Astrocyte (in vitro differentiated cells and primary cell): ENCODE data around the gene MAOB. TPM values are rescaled to one million over a fixed set of nuclear protein-coding genes. Genes with fewer than 3 reads are reported as not detected.

Source experiments
- DNase-seq: peaks from one replicate; pipeline ENCODE4 v3.0.0-alpha.2; 2010; ENCODE audit warnings: low read depth
- FAIRE-seq: peaks from 2 replicates; lab custom pipeline; 2011; peaks lifted over from hg19 to GRCh38; lab: Jason Lieb, UNC
- H2AFZ ChIP-seq: 2 replicates; pipeline ENCODE4 v1.6.0; 2012; ENCODE audit warnings: low read depth, low read length, inconsistent platforms
- H3K27ac ChIP-seq: 2 replicates; pipeline ENCODE4 v1.5.1; 2011; ENCODE audit warnings: low read depth, low read length, inconsistent platforms
- H3K27me3 ChIP-seq: 2 replicates; pipeline ENCODE4 v1.6.0; 2011; ENCODE audit warnings: low read length, inconsistent platforms; ENCODE audit not compliant: insufficient read depth
- H3K36me3 ChIP-seq: 2 replicates; pipeline ENCODE4 v1.5.1; 2011; ENCODE audit warnings: low read length, inconsistent platforms; ENCODE audit not compliant: insufficient read depth
- H3K4me1 ChIP-seq: 2 replicates; pipeline ENCODE4 v1.5.1; 2011; ENCODE audit warnings: low read length, inconsistent platforms; ENCODE audit not compliant: insufficient read depth
- H3K4me2 ChIP-seq: 2 replicates; pipeline ENCODE4 v1.6.0; 2012; ENCODE audit warnings: low read length, inconsistent platforms
- H3K4me3 ChIP-seq: 2 replicates; pipeline ENCODE4 v1.5.1; 2011; ENCODE audit warnings: low read depth, mild to moderate bottlenecking, low read length, inconsistent platforms; ENCODE audit not compliant: insufficient read depth
- H3K79me2 ChIP-seq: 2 replicates; pipeline ENCODE4 v1.6.0; 2012; ENCODE audit warnings: mild to moderate bottlenecking, low read length, inconsistent platforms; ENCODE audit not compliant: insufficient read depth
- H3K9ac ChIP-seq: 2 replicates; pipeline ENCODE4 v1.6.0; 2012; ENCODE audit warnings: mild to moderate bottlenecking, low read length, inconsistent platforms
- H3K9me3 ChIP-seq: 2 replicates; pipeline ENCODE4 v1.5.1; 2012; ENCODE audit warnings: low read depth, mild to moderate bottlenecking, low read length, inconsistent platforms; ENCODE audit not compliant: insufficient read depth
- H4K20me1 ChIP-seq: 2 replicates; pipeline ENCODE4 v1.6.0; 2012; ENCODE audit warnings: low read length, inconsistent platforms; ENCODE audit not compliant: insufficient read depth
- H3K27ac Mint-ChIP-seq: one replicate; pipeline ENCODE4 v1.8.0; 2021; ENCODE audit warnings: mild to moderate bottlenecking, mixed read lengths; ENCODE audit not compliant: unreplicated experiment
- H3K27me3 Mint-ChIP-seq: one replicate; pipeline ENCODE4 v1.8.0; 2021; ENCODE audit warnings: low read depth, mixed read lengths; ENCODE audit not compliant: unreplicated experiment
- H3K36me3 Mint-ChIP-seq: one replicate; pipeline ENCODE4 v1.8.0; 2021; ENCODE audit warnings: low read depth, mixed read lengths; ENCODE audit not compliant: unreplicated experiment
- H3K4me1 Mint-ChIP-seq: one replicate; pipeline ENCODE4 v1.8.0; 2021; ENCODE audit warnings: low read depth, mixed read lengths; ENCODE audit not compliant: unreplicated experiment
- H3K4me3 Mint-ChIP-seq: one replicate; pipeline ENCODE4 v1.8.0; 2021; ENCODE audit warnings: mild to moderate bottlenecking, moderate library complexity, mixed read lengths; ENCODE audit not compliant: unreplicated experiment
- H3K9me3 Mint-ChIP-seq: one replicate; pipeline ENCODE4 v1.8.0; 2021; ENCODE audit warnings: mild to moderate bottlenecking, mixed read lengths; ENCODE audit not compliant: unreplicated experiment
- EZH2 ChIP-seq: IDR thresholded peaks from 2 replicates; pipeline ENCODE4 v1.6.1; 2012; ENCODE audit warnings: mild to moderate bottlenecking, low read length, inconsistent platforms; ENCODE audit not compliant: insufficient read depth
- total RNA-seq: library from RNA; stranded (reverse); gene quantifications from 2 replicates; pipeline ENCODE4 v1.2.1, GENCODE V29; 2021
- TF ChIP-seq, protein P1 (sequence below): IDR thresholded peaks from 2 replicates; pipeline ENCODE4 v1.5.1; 2011; ENCODE audit warnings: low read depth, mild to moderate bottlenecking, inconsistent platforms, low read length, moderate library complexity; ENCODE audit not compliant: insufficient read depth

Gene MAOB
- total RNA-seq, 1 donor from 2014 or later, result 0.20 TPM

- FAIRE-seq, result no peak
- Histone ChIP-seq H3K27ac (no peak overlapping the region), H3K4me3 (no peak overlapping the region), H3K27me3 (no peaks in the 10 kb centered on the region), H3K4me2 (no peak overlapping the region), H2AFZ (no peak overlapping the region), H3K79me2 (no peaks in the 10 kb centered on the region), H3K4me1 (no peaks in the 10 kb centered on the region), H3K36me3 (no peaks in the 10 kb centered on the region), H3K9me3 (no peaks in the 10 kb centered on the region), H4K20me1 (no peaks in the 10 kb centered on the region), H3K9ac (no peak overlapping the region)
- H3K27ac Mint-ChIP-seq, result no peak overlapping the region
- no peaks in the 10 kb centered on the region for H3K4me1 Mint-ChIP-seq
- no peak overlapping the region for H3K4me3 Mint-ChIP-seq
- no peaks in the 10 kb centered on the region for H3K27me3 Mint-ChIP-seq
- TF ChIP-seq, protein P1, sequence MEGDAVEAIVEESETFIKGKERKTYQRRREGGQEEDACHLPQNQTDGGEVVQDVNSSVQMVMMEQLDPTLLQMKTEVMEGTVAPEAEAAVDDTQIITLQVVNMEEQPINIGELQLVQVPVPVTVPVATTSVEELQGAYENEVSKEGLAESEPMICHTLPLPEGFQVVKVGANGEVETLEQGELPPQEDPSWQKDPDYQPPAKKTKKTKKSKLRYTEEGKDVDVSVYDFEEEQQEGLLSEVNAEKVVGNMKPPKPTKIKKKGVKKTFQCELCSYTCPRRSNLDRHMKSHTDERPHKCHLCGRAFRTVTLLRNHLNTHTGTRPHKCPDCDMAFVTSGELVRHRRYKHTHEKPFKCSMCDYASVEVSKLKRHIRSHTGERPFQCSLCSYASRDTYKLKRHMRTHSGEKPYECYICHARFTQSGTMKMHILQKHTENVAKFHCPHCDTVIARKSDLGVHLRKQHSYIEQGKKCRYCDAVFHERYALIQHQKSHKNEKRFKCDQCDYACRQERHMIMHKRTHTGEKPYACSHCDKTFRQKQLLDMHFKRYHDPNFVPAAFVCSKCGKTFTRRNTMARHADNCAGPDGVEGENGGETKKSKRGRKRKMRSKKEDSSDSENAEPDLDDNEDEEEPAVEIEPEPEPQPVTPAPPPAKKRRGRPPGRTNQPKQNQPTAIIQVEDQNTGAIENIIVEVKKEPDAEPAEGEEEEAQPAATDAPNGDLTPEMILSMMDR, result no peak
- no peak for TF ChIP-seq EZH2
- DNase-seq, result no peak
- H3K36me3 Mint-ChIP-seq, result no peaks in the 10 kb centered on the region
- H3K9me3 Mint-ChIP-seq, result no peaks in the 10 kb centered on the region
These were observed 138.0 kb downstream of the MAOB start for GRCh38 chrX:43744284-43744683.

DNA sequence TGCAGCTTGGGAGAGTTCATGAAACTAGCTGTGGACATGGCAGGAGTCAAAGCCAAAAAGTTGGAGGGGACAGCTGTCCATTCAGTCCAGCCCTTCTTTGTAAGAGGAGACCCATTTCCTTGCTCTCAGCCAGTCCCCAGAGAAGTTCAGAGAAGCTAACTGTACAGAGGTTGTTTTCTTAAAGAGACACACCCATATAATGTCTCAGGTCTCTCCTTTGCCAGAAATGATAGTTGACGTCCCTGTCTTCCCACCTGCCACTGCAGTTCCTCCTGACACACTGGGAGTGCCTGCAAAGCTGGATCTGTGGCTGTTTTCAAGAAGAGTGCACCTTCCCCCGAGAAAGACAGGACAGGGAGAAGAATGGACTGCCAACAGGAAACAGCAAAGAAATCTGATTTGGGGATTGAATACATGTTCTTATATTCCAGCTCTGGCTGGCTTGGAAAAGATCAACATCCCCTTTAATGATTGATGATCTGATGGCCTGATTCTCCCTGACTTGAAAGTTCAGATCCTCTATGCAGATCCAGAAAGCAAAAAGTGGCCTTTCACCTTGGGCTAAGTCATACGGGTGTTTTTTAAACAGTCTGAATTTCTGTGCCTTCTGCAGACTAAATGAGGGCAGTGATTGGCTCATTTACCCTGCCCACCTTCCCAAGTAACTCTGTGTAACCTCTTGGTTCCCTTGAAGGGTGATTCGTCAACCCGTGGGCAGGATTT is 139.0 kb downstream of the MAOB start:
- FAIRE-seq (peak; percentile 93), DNase-seq (no peak)
- Mint-ChIP-seq H3K27me3 (no peaks in the 10 kb centered on the region), H3K27ac (no peak overlapping the region), H3K9me3 (no peaks in the 10 kb centered on the region), H3K36me3 (no peaks in the 10 kb centered on the region), H3K4me3 (no peak overlapping the region), H3K4me1 (no peaks in the 10 kb centered on the region)
- Histone ChIP-seq H3K79me2 (no peaks in the 10 kb centered on the region), H3K4me2 (no peak overlapping the region), H3K4me1 (no peaks in the 10 kb centered on the region), H3K4me3 (no peak overlapping the region), H3K9me3 (no peaks in the 10 kb centered on the region), H4K20me1 (no peaks in the 10 kb centered on the region), H3K9ac (no peak overlapping the region), H3K36me3 (no peaks in the 10 kb centered on the region), H3K27me3 (no peaks in the 10 kb centered on the region), H2AFZ (no peak overlapping the region), H3K27ac (no peak overlapping the region)
- TF ChIP-seq EZH2, result no peak
- TF ChIP-seq, protein P1, result no peak

DNA sequence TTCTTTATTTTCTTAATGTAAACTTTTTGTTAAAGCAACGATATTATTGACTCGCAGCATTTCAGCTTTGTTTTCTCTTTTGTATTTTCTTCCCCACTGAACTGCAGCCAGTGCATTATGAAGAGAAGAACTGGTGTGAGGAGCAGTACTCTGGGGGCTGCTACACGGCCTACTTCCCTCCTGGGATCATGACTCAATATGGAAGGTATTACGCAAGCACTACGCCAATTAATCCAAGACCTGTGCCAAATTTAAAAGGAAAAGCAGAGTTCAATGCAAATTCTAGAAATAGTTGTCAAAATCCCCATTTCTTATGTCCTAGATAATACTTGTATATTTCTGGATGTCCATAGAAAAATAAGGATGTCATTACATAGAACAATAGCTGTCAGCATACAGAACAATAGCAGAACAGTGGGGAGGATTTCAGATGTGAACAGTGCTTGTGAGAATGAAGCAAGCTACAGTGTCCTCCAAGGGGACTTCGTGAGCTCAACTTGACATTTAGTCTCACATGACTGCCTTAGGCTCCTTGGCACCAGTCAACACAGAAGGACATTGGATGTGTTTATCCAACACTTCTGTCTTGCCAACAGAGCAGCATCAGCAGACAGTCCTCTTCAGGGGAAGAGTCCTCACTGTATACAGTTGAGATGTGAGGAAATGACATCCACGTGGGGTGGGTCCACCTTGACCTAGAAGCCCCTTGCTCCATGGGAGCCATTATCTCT is 140.2 kb downstream of the MAOB start:
- Histone ChIP-seq H3K4me2 (no peak overlapping the region), H3K4me1 (no peaks in the 10 kb centered on the region), H2AFZ (no peak overlapping the region), H3K4me3 (no peak overlapping the region), H3K9ac (no peak overlapping the region), H3K27me3 (no peaks in the 10 kb centered on the region), H4K20me1 (no peaks in the 10 kb centered on the region), H3K9me3 (no peaks in the 10 kb centered on the region), H3K27ac (no peak overlapping the region), H3K79me2 (no peaks in the 10 kb centered on the region), H3K36me3 (no peaks in the 10 kb centered on the region)
- Mint-ChIP-seq H3K9me3 (no peaks in the 10 kb centered on the region), H3K36me3 (no peaks in the 10 kb centered on the region), H3K4me3 (no peak overlapping the region), H3K27ac (no peak overlapping the region), H3K4me1 (no peaks in the 10 kb centered on the region), H3K27me3 (no peaks in the 10 kb centered on the region)
- DNase-seq, result peak; percentile 25
- peak; percentile 54 for FAIRE-seq
- TF ChIP-seq, protein P1, result no peak
